Measurements from ENCODE around the gene CHRND.
A peak's percentile ranks its signal among the peaks of the same experiment; 100 is the strongest.

The CHRND gene

GRCh38 chr2:232503809-232504323, 22.1 kb upstream of the CHRND start:
- H3K4me3 ChIP-seq (ENCODE audit: low read depth in 1 of 5, low read length in 5 of 5): peak overlapping the region in 3 of 5 donors; percentile 40 to 49 (median 46)
- no peaks in the 10 kb centered on the region for H3K36me3 ChIP-seq (ENCODE audit: control insufficient read depth in 5 of 5, insufficient read depth in 5 of 5, low read length in 5 of 5)
- H3K4me1 ChIP-seq (ENCODE audit: control insufficient read depth in 5 of 5, insufficient read depth in 5 of 5, low read length in 5 of 5): peaks cover 0 to 13% (median 12%) of the 10 kb centered on the region in 5 donors
- peaks cover 37 to 73% (median 45%) of the 10 kb centered on the region in 5 donors for H3K27me3 ChIP-seq (ENCODE audit: control insufficient read depth in 5 of 5, insufficient read depth in 4 of 5, low read length in 5 of 5)
- no peak overlapping the region for H3K9ac ChIP-seq (ENCODE audit: low read length in 5 of 5)
- no peak overlapping the region for H3K27ac ChIP-seq (ENCODE audit: low read depth, low read length)
- no peaks in the 10 kb centered on the region for H3K9me3 ChIP-seq (ENCODE audit: control insufficient read depth in 5 of 5, low read length in 5 of 5)

- H3K9ac ChIP-seq (ENCODE audit: low read length in 5 of 5): no peak overlapping the region
- no peaks in the 10 kb centered on the region for H3K9me3 ChIP-seq (ENCODE audit: control insufficient read depth in 5 of 5, low read length in 5 of 5)
- H3K4me1 ChIP-seq (ENCODE audit: control insufficient read depth in 5 of 5, insufficient read depth in 5 of 5, low read length in 5 of 5): peaks cover 0 to 13% (median 12%) of the 10 kb centered on the region in 5 donors
- H3K4me3 ChIP-seq (ENCODE audit: low read depth in 1 of 5, low read length in 5 of 5): no peak overlapping the region
- H3K36me3 ChIP-seq (ENCODE audit: control insufficient read depth in 5 of 5, insufficient read depth in 5 of 5, low read length in 5 of 5): no peaks in the 10 kb centered on the region
- peaks cover 37 to 67% (median 45%) of the 10 kb centered on the region in 5 donors for H3K27me3 ChIP-seq (ENCODE audit: control insufficient read depth in 5 of 5, insufficient read depth in 4 of 5, low read length in 5 of 5)
- H3K27ac ChIP-seq (ENCODE audit: low read depth, low read length): no peak overlapping the region
Measured at GRCh38 chr2:232504438-232504837, 21.5 kb upstream of the CHRND start.

GRCh38 chr2:232505856-232506255, 20.1 kb upstream of the CHRND start:
- H3K36me3 ChIP-seq (ENCODE audit: control insufficient read depth in 5 of 5, insufficient read depth in 5 of 5, low read length in 5 of 5): no peaks in the 10 kb centered on the region
- H3K27me3 ChIP-seq (ENCODE audit: control insufficient read depth in 5 of 5, insufficient read depth in 4 of 5, low read length in 5 of 5): peaks cover 36 to 57% (median 37%) of the 10 kb centered on the region in 5 donors
- H3K27ac ChIP-seq (ENCODE audit: low read depth, low read length): no peak overlapping the region
- no peak overlapping the region for H3K4me3 ChIP-seq (ENCODE audit: low read depth in 1 of 5, low read length in 5 of 5)
- no peaks in the 10 kb centered on the region for H3K9me3 ChIP-seq (ENCODE audit: control insufficient read depth in 5 of 5, low read length in 5 of 5)
- H3K9ac ChIP-seq (ENCODE audit: low read length in 5 of 5): no peak overlapping the region
- peaks cover 0 to 13% (median 12%) of the 10 kb centered on the region in 5 donors for H3K4me1 ChIP-seq (ENCODE audit: control insufficient read depth in 5 of 5, insufficient read depth in 5 of 5, low read length in 5 of 5)

GRCh38 chr2:232506709-232507108, 19.3 kb upstream of the CHRND start:
- no peak overlapping the region for H3K9ac ChIP-seq (ENCODE audit: low read length in 5 of 5)
- H3K9me3 ChIP-seq (ENCODE audit: control insufficient read depth in 5 of 5, low read length in 5 of 5): no peaks in the 10 kb centered on the region
- no peak overlapping the region for H3K27ac ChIP-seq (ENCODE audit: low read depth, low read length)
- no peaks in the 10 kb centered on the region for H3K36me3 ChIP-seq (ENCODE audit: control insufficient read depth in 5 of 5, insufficient read depth in 5 of 5, low read length in 5 of 5)
- H3K4me1 ChIP-seq (ENCODE audit: control insufficient read depth in 5 of 5, insufficient read depth in 5 of 5, low read length in 5 of 5): peaks cover 0 to 13% (median 12%) of the 10 kb centered on the region in 5 donors
- no peak overlapping the region for H3K4me3 ChIP-seq (ENCODE audit: low read depth in 1 of 5, low read length in 5 of 5)
- H3K27me3 ChIP-seq (ENCODE audit: control insufficient read depth in 5 of 5, insufficient read depth in 4 of 5, low read length in 5 of 5): peaks cover 36 to 60% (median 37%) of the 10 kb centered on the region in 5 donors

GRCh38 chr2:232508251-232508650, 17.7 kb upstream of the CHRND start:
- no peaks in the 10 kb centered on the region for H3K36me3 ChIP-seq (ENCODE audit: control insufficient read depth in 5 of 5, insufficient read depth in 5 of 5, low read length in 5 of 5)
- H3K9ac ChIP-seq (ENCODE audit: low read length in 5 of 5): no peak overlapping the region
- H3K27ac ChIP-seq (ENCODE audit: low read depth, low read length): no peak overlapping the region
- no peak overlapping the region for H3K4me3 ChIP-seq (ENCODE audit: low read depth in 1 of 5, low read length in 5 of 5)
- H3K4me1 ChIP-seq (ENCODE audit: control insufficient read depth in 5 of 5, insufficient read depth in 5 of 5, low read length in 5 of 5): peaks cover 0 to 6% (median 4%) of the 10 kb centered on the region in 5 donors
- no peaks in the 10 kb centered on the region for H3K9me3 ChIP-seq (ENCODE audit: control insufficient read depth in 5 of 5, low read length in 5 of 5)
- peaks cover 29 to 67% (median 44%) of the 10 kb centered on the region in 5 donors for H3K27me3 ChIP-seq (ENCODE audit: control insufficient read depth in 5 of 5, insufficient read depth in 4 of 5, low read length in 5 of 5)

- Histone ChIP-seq H3K36me3 (ENCODE audit: control insufficient read depth in 5 of 5, insufficient read depth in 5 of 5, low read length in 5 of 5) (no peaks in the 10 kb centered on the region), H3K4me3 (ENCODE audit: low read depth in 1 of 5, low read length in 5 of 5) (no peak overlapping the region), H3K4me1 (ENCODE audit: control insufficient read depth in 5 of 5, insufficient read depth in 5 of 5, low read length in 5 of 5) (no peaks in the 10 kb centered on the region), H3K27ac (ENCODE audit: low read depth, low read length) (no peak overlapping the region), H3K9me3 (ENCODE audit: control insufficient read depth in 5 of 5, low read length in 5 of 5) (no peaks in the 10 kb centered on the region), H3K27me3 (ENCODE audit: control insufficient read depth in 5 of 5, insufficient read depth in 4 of 5, low read length in 5 of 5) (peaks cover 5 to 42% (median 23%) of the 10 kb centered on the region in 5 donors), H3K9ac (ENCODE audit: low read length in 5 of 5) (no peak overlapping the region)
Measured at GRCh38 chr2:232511336-232511890, 14.5 kb upstream of the CHRND start.

GRCh38 chr2:232512602-232513001, 13.4 kb upstream of the CHRND start:
- peaks cover 3 to 37% (median 21%) of the 10 kb centered on the region in 5 donors for H3K27me3 ChIP-seq (ENCODE audit: control insufficient read depth in 5 of 5, insufficient read depth in 4 of 5, low read length in 5 of 5)
- no peak overlapping the region for H3K4me3 ChIP-seq (ENCODE audit: low read depth in 1 of 5, low read length in 5 of 5)
- no peaks in the 10 kb centered on the region for H3K4me1 ChIP-seq (ENCODE audit: control insufficient read depth in 5 of 5, insufficient read depth in 5 of 5, low read length in 5 of 5)
- H3K36me3 ChIP-seq (ENCODE audit: control insufficient read depth in 5 of 5, insufficient read depth in 5 of 5, low read length in 5 of 5): no peaks in the 10 kb centered on the region
- H3K9ac ChIP-seq (ENCODE audit: low read length in 5 of 5): no peak overlapping the region
- no peaks in the 10 kb centered on the region for H3K9me3 ChIP-seq (ENCODE audit: control insufficient read depth in 5 of 5, low read length in 5 of 5)
- no peak overlapping the region for H3K27ac ChIP-seq (ENCODE audit: low read depth, low read length)

- H3K4me3 ChIP-seq (ENCODE audit: low read depth in 1 of 5, low read length in 5 of 5): no peak overlapping the region
- H3K4me1 ChIP-seq (ENCODE audit: control insufficient read depth in 5 of 5, insufficient read depth in 5 of 5, low read length in 5 of 5): no peaks in the 10 kb centered on the region
- H3K36me3 ChIP-seq (ENCODE audit: control insufficient read depth in 5 of 5, insufficient read depth in 5 of 5, low read length in 5 of 5): no peaks in the 10 kb centered on the region
- H3K9me3 ChIP-seq (ENCODE audit: control insufficient read depth in 5 of 5, low read length in 5 of 5): no peaks in the 10 kb centered on the region
- H3K9ac ChIP-seq (ENCODE audit: low read length in 5 of 5): no peak overlapping the region
- H3K27me3 ChIP-seq (ENCODE audit: control insufficient read depth in 5 of 5, insufficient read depth in 4 of 5, low read length in 5 of 5): peaks cover 3 to 33% (median 20%) of the 10 kb centered on the region in 5 donors
- no peak overlapping the region for H3K27ac ChIP-seq (ENCODE audit: low read depth, low read length)
Measured at GRCh38 chr2:232513353-232513752, 12.6 kb upstream of the CHRND start.

GRCh38 chr2:232515639-232516038, 10.3 kb upstream of the CHRND start:
- Histone ChIP-seq H3K9me3 (ENCODE audit: control insufficient read depth in 5 of 5, low read length in 5 of 5) (no peaks in the 10 kb centered on the region), H3K36me3 (ENCODE audit: control insufficient read depth in 5 of 5, insufficient read depth in 5 of 5, low read length in 5 of 5) (no peaks in the 10 kb centered on the region), H3K9ac (ENCODE audit: low read length in 5 of 5) (no peak overlapping the region), H3K27ac (ENCODE audit: low read depth, low read length) (no peak overlapping the region), H3K4me1 (ENCODE audit: control insufficient read depth in 5 of 5, insufficient read depth in 5 of 5, low read length in 5 of 5) (no peaks in the 10 kb centered on the region), H3K27me3 (ENCODE audit: control insufficient read depth in 5 of 5, insufficient read depth in 4 of 5, low read length in 5 of 5) (peaks cover 12 to 42% (median 30%) of the 10 kb centered on the region in 5 donors), H3K4me3 (ENCODE audit: low read depth in 1 of 5, low read length in 5 of 5) (no peak overlapping the region)

GRCh38 chr2:232516551-232516950, 9.4 kb upstream of the CHRND start:
- H3K9me3 ChIP-seq (ENCODE audit: control insufficient read depth in 5 of 5, low read length in 5 of 5): no peaks in the 10 kb centered on the region
- no peak overlapping the region for H3K27ac ChIP-seq (ENCODE audit: low read depth, low read length)
- H3K9ac ChIP-seq (ENCODE audit: low read length in 5 of 5): no peak overlapping the region
- peaks cover 14 to 47% (median 34%) of the 10 kb centered on the region in 5 donors for H3K27me3 ChIP-seq (ENCODE audit: control insufficient read depth in 5 of 5, insufficient read depth in 4 of 5, low read length in 5 of 5)
- H3K36me3 ChIP-seq (ENCODE audit: control insufficient read depth in 5 of 5, insufficient read depth in 5 of 5, low read length in 5 of 5): no peaks in the 10 kb centered on the region
- no peaks in the 10 kb centered on the region for H3K4me1 ChIP-seq (ENCODE audit: control insufficient read depth in 5 of 5, insufficient read depth in 5 of 5, low read length in 5 of 5)
- H3K4me3 ChIP-seq (ENCODE audit: low read depth in 1 of 5, low read length in 5 of 5): no peak overlapping the region
